SU-DHL-6 (cell line): ENCODE data around the gene ABCF2.

Experiments used
- H2AFZ ChIP-seq: fragments of 200-600 bp; sonication (generic); 2 replicates; pipeline ENCODE4 v1.6.1; 2014; ENCODE audit warnings: low read depth, mild to moderate bottlenecking, moderate library complexity, mixed read lengths, antibody characterized with exemption, low read length; ENCODE audit not compliant: severe bottlenecking
- H3F3A ChIP-seq: fragments of 200-600 bp; shearing (Covaris generic); 2 replicates; pipeline ENCODE4 v1.6.0; 2016; ENCODE audit warnings: antibody characterized with exemption, mild to moderate bottlenecking; ENCODE audit not compliant: insufficient read depth
- H3K27ac ChIP-seq: fragments of 200-600 bp; sonication (generic); 2 replicates; pipeline ENCODE4 v1.5.1; 2016; ENCODE audit warnings: low read depth, mild to moderate bottlenecking, low read length, moderate library complexity, mixed read lengths
- H3K27me3 ChIP-seq: fragments of 200-600 bp; sonication (generic), shearing (Covaris generic); 2 replicates; pipeline ENCODE4 v1.6.0; 2014; ENCODE audit warnings: mild to moderate bottlenecking, low read length
- H3K36me3 ChIP-seq: fragments of 200-600 bp; sonication (generic); 2 replicates; pipeline ENCODE4 v1.6.1; 2014; ENCODE audit warnings: mild to moderate bottlenecking, low read length, mixed read lengths
- H3K4me2 ChIP-seq: fragments of 300-600, 200-600 bp; shearing (Covaris generic), sonication (generic); 2 replicates; pipeline ENCODE4 v1.6.0; 2014; ENCODE audit warnings: low read length, low read depth, mild to moderate bottlenecking; ENCODE audit not compliant: poor library complexity, severe bottlenecking
- H3K4me3 ChIP-seq: fragments of 200-600 bp; sonication (generic); 2 replicates; pipeline ENCODE4 v1.5.1; 2014; ENCODE audit warnings: antibody characterized with exemption, low read length, mild to moderate bottlenecking, mixed read lengths; ENCODE audit not compliant: insufficient read depth, poor library complexity, severe bottlenecking
- H3K79me2 ChIP-seq: fragments of 200-600 bp; sonication (generic); 2 replicates; pipeline ENCODE4 v1.6.1; 2014; ENCODE audit warnings: mild to moderate bottlenecking, low read length, moderate library complexity; ENCODE audit not compliant: insufficient read depth
- H3K9ac ChIP-seq: fragments of 200-600 bp; sonication (generic); 2 replicates; pipeline ENCODE4 v1.7.0; 2014; ENCODE audit warnings: mild to moderate bottlenecking, low read length
- H3K9me2 ChIP-seq: fragments of 200-600 bp; sonication (generic); replicated peaks from 2 replicates; pipeline ENCODE4 v1.6.1; 2014; ENCODE audit warnings: low read length; ENCODE audit not compliant: insufficient read depth
- H3K9me3 ChIP-seq: fragments of 200-600 bp; sonication (generic); 2 replicates; pipeline ENCODE4 v1.6.1; 2014; ENCODE audit warnings: low read length, mixed read lengths; ENCODE audit not compliant: insufficient read depth
- H4K20me1 ChIP-seq: fragments of 200-600 bp; sonication (generic); 2 replicates; pipeline ENCODE4 v1.6.1; 2014; ENCODE audit warnings: low read depth, mild to moderate bottlenecking, antibody characterized with exemption, low read length, moderate library complexity, mixed read lengths
- EZH2phosphoT487 ChIP-seq: fragments of 200-600 bp; sonication (generic), shearing (Covaris generic); conservative IDR thresholded peaks from 2 replicates; pipeline ENCODE4 v1.6.1; 2018; ENCODE audit warnings: mild to moderate bottlenecking, antibody characterized with exemption, low read length, moderate library complexity, mixed read lengths
- TF ChIP-seq, protein P1 (sequence below): fragments of 200-600 bp; sonication (generic); IDR thresholded peaks from one replicate; pipeline ENCODE4 v1.5.1; 2017; ENCODE audit warnings: antibody characterized with exemption, mild to moderate bottlenecking, low read length, moderate library complexity; ENCODE audit not compliant: insufficient read depth, poor library complexity, severe bottlenecking

The ABCF2 gene

DNA sequence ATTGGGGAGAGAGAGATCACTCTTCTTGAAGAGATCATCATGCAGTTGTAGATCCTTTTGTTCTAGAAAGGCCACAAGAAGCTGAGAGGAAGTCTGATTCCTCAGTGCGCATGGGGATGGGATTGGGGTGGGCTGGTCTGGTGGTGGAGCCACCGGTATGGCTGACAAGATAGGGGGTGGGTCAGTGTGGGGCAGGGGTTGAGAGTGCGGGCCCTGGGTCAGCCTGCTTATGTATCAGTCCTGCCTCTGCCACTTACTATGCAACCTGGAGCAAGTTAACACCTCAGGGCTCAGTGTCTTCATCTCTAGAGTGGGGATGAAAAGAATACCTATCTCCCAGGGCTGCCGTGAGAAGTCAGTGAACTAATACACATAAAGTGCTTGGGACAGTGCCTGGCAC is 13.5 kb upstream of the ABCF2 start:
- Histone ChIP-seq H2AFZ (no peak overlapping the region), H3K27ac (no peak overlapping the region), H3K79me2 (no peaks in the 10 kb centered on the region), H3K9me3 (no peaks in the 10 kb centered on the region), H3K9ac (no peak overlapping the region), H3K4me2 (no peak overlapping the region), H4K20me1 (no peaks in the 10 kb centered on the region), H3K4me3 (no peak overlapping the region), H3K36me3 (no peaks in the 10 kb centered on the region), H3K9me2 (no peaks in the 10 kb centered on the region), H3K27me3 (no peaks in the 10 kb centered on the region), H3F3A (no peaks in the 10 kb centered on the region)
- TF ChIP-seq, protein P1, sequence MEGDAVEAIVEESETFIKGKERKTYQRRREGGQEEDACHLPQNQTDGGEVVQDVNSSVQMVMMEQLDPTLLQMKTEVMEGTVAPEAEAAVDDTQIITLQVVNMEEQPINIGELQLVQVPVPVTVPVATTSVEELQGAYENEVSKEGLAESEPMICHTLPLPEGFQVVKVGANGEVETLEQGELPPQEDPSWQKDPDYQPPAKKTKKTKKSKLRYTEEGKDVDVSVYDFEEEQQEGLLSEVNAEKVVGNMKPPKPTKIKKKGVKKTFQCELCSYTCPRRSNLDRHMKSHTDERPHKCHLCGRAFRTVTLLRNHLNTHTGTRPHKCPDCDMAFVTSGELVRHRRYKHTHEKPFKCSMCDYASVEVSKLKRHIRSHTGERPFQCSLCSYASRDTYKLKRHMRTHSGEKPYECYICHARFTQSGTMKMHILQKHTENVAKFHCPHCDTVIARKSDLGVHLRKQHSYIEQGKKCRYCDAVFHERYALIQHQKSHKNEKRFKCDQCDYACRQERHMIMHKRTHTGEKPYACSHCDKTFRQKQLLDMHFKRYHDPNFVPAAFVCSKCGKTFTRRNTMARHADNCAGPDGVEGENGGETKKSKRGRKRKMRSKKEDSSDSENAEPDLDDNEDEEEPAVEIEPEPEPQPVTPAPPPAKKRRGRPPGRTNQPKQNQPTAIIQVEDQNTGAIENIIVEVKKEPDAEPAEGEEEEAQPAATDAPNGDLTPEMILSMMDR = no peak
- no peak for TF ChIP-seq EZH2phosphoT487

DNA sequence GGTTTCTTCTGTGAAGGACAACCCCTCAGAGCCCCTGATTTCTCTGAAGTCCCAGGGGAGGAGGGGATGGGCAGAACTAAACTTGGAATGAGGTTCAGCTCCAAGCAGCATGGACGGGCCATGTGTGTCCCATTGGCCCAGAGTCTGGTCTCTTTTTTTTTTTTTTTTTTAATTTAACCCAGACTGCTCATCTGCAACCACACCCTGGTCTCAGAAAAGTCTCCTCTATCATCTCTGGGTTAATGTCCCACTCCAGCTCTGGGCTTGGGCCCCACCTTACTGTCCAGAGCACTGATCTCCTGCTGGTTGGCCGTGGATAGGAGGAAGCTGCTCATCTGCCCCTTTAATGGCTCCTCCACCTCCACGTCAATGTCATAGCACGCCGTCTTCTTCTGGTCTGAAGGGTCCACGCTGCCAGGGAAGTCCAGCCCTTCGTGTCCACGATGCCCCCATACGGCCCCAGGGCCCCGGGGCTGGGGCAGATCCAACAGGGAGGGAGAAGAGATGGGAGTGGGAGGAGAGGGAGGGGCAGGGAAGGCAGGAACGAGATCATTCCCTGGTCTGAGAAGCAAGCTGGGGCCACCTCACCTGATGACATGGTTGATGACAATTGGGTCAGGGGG is 12.9 kb upstream of the ABCF2 start:
- H3K9me3 ChIP-seq = no peaks in the 10 kb centered on the region
- H3F3A ChIP-seq = no peaks in the 10 kb centered on the region
- H3K9ac ChIP-seq = no peak overlapping the region
- TF ChIP-seq EZH2phosphoT487 = no peak
- TF ChIP-seq, protein P1 = no peak
- H3K27ac ChIP-seq = no peak overlapping the region
- H2AFZ ChIP-seq = no peak overlapping the region
- no peaks in the 10 kb centered on the region for H3K79me2 ChIP-seq
- H4K20me1 ChIP-seq = no peaks in the 10 kb centered on the region
- no peaks in the 10 kb centered on the region for H3K27me3 ChIP-seq
- H3K4me2 ChIP-seq = no peak overlapping the region
- H3K9me2 ChIP-seq = no peaks in the 10 kb centered on the region
- H3K36me3 ChIP-seq = no peaks in the 10 kb centered on the region
- H3K4me3 ChIP-seq = no peak overlapping the region

DNA sequence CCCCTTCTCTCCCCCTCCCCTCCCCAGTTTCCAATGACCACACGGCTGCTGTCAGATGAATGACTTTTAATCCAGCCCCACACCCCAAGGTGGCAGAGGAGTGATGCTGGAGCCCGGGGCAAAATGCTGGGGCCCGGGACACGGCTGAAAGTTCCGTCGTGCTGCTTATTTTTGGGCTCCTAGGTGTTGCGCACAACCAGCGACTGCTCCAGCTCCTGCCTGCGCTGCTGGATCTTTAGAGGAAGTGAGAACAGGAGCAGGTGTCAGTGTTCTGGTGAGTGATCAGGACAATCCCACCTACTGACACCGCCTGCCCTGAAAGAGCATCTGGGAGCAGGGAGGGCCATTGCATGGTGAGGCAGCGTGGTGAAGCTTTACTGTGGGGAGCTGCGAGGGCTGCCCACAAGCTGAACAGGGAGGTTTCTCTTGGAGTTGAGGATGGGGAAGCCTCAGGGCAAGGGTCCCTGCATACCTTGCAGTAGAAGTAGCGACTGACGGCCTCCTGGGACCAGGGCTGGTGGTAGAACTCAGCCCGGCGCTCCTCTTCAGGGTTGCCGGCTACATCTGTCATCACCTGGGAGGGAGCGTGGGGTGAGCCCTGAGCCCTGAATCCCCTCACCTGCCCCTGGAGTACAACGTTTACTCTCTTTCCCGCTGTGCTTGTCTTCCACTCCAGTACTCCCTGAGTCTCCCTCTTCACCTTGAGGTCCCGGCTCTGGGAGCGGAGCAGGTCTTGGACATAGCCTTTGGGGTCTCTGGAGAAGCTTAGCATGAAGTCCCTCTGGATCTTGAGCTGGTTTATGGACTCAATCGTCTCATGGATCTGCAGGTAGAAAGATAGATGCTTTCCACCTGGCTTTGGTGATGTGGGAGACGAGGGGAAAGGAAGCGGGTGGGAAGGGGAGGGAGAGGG is 12.2 kb upstream of the ABCF2 start:
- Histone ChIP-seq H4K20me1 (no peaks in the 10 kb centered on the region), H3K27ac (no peak overlapping the region), H3K4me3 (no peak overlapping the region), H3K27me3 (no peaks in the 10 kb centered on the region), H3K36me3 (no peaks in the 10 kb centered on the region), H3F3A (no peaks in the 10 kb centered on the region), H3K4me2 (no peak overlapping the region), H3K9me3 (no peaks in the 10 kb centered on the region), H2AFZ (no peak overlapping the region), H3K79me2 (peaks cover 3% of the 10 kb centered on the region; the same call in 1 of the 2 replicates), H3K9me2 (no peaks in the 10 kb centered on the region), H3K9ac (no peak overlapping the region)
- TF ChIP-seq, protein P1 = no peak
- TF ChIP-seq EZH2phosphoT487 = no peak
